Stimulated activated CD4-positive, alpha-beta T cell treated with anti-CD3 and anti-CD28 coated beads, Interleukin-15, amount 100 ng/mL, for 24 hours (primary cell): ENCODE data around the gene UNKL.

ENCODE experiments used
- DNase-seq: peaks from one replicate; pipeline ENCODE4 v3.0.0-alpha.2; 2020

The UNKL gene

GRCh38 chr16:1320658-1321240, 93.8 kb downstream of the UNKL start:
- DNase-seq = no peak

- DNase-seq = no peak
Measured at GRCh38 chr16:1320097-1320496, 94.4 kb downstream of the UNKL start.

DNA sequence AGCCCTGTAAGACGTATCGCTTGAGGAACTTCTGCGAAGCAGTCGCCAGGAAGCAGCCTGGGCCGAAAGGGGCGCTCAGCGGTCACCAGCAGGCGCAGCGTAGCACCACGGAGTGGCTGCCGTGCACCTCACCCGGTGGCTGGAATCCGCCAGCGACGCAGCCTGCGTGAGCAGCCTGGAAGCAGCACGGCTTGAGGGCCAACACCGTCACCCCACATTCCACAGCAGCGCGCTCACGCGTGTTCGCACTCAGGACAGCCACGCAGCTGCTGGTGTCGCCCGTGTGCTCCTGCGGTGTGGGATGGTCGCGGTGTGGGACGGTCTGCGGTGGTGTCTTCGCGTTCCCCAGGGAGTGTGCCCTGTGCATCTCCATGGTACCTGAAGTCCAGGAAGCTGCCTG, 95.5 kb downstream of the UNKL start:
- no peak for DNase-seq

GRCh38 chr16:1318268-1318545, 96.3 kb downstream of the UNKL start:
- no peak for DNase-seq

DNA sequence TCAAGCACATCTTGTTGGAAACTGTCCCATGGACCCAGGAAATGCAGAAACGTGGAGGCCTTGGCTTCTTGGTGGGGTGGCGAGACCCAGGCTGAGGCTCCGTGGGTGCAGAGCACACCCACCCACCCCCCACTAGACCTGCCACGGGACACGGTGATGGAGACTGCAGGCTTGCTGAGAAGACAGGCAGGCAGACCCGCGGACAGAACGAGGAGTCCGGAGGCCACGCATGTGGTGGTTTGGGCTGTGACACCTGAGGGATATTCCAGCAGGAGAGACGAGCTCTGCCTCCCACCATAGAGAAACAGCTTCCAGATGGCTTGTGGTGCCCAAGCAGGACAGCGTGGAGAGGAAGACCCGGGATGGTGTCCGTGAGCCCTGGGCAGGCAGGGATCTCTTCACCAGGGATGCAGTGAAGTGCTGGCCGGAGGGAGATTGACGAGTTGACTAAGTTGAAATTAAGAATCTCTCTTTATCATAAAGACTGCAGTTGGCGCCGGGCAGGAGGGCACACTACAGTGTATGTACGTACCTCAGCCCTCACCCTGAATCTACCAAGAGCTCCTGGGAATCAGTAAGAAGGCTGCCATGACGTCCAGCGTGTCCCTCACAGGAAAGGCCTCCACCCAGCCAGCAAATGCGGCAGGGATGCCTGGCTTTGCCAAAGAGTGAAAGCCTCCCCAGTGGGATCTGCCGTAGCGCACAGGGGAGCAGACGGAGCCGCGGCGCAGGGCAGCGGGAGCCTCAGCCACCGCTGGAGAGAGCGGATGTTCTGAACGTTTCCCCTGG, 96.8 kb downstream of the UNKL start:
- no peak for DNase-seq

GRCh38 chr16:1316033-1316405, 98.5 kb downstream of the UNKL start:
- DNase-seq = no peak

- DNase-seq = no peak
Measured at GRCh38 chr16:1315081-1316032, 99.1 kb downstream of the UNKL start.

- no peak for DNase-seq
Measured at GRCh38 chr16:1314399-1315068, 100.0 kb downstream of the UNKL start.

DNA sequence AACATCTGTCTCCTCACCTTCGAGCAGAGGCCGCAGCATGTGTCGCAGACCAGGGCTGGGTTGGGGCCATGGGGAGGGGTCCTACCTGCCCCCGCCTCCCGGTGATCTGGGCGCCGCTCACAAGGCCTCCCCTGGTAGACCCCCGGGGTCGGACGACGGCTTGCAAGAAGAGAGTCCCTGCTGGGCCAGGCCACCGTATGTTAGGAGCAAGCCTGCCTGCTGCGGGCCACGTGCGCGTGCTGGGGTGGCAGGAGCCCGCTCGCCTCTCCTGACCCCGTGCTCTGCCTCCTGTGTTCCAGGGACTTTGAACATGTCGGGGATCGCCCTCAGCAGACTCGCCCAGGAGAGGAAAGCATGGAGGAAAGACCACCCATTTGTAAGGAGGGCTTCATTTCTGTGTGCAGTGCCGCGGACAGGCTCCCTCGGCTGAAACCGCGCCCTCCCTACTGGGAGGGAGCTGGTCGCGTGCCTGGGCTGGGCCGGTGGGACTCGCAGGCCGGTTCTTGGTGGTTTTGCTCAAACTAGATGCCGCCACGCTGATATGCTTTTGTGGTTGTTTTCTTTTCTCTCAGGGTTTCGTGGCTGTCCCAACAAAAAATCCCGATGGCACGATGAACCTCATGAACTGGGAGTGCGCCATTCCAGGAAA, 100.7 kb downstream of the UNKL start:
- no peak for DNase-seq
